ENCODE data around the gene KLHDC8B.

The KLHDC8B gene

DNA sequence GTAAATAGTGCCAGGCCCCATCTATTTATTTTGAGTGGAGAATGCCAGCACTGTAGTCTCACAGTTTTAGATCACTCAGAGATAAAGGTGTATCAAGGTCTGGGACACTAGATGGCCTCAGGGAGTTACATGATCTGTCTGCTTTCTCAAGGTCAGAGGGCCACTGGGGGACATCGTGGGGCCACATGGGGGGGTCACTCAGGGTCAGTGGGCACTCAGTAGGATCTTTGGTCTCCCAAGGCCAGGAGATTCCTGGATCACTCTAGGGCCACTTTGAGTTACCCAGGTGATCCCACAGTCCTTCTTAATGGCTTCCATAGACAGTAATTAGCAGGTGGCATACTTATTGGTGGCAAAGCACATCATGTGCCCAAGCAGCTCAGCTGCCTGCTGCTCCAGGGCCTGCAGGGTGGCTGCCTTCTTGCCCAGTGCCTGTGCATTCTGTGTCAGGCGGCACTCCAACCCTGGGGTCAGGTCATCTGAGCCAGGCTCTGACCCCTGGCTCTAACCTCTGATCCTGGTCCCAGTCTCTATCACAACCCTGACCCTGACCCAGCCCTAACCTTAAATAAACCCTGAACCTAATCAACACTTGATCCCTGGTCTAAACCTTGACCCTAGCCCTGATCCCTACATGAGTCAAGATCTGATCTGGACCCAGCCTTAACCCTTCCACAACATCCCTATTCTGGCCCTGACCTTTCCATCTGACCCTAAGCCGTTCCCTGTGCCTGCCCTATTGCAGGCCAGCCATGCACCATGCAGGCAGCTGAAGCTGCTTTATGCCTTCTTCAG lies 36.7 kb upstream of the KLHDC8B start:
- no peak for TF ChIP-seq CTCF (IDR thresholded peaks at IDR 0.05; ENCODE audit: low read length, missing control alignments)
- no peak overlapping the region for H3K4me3 ChIP-seq (replicated peaks; ENCODE audit: low read depth, low read length)
- no peak for DNase-seq (ENCODE audit: low read depth)

DNA sequence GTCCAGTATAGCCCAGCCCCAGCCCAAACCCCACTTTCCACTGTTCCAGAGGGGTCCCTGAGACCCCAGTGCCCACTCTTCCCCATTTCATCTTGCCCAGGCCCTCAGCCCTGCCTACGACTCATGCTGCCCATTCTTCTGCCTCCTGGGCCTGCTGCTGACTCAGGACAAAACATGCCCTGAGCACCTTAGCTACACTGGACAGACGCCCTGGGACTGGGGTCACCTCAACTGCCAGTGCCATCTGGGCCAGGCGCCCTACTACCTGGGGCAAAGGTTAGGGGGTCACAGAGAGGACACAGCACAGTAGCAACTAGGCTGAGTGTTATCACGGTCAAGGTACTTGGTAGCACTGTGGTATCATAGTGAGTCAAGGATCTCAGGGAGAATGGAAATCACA lies 35.9 kb upstream of the KLHDC8B start:
- H3K4me3 ChIP-seq (replicated peaks; ENCODE audit: low read depth, low read length): no peak overlapping the region
- TF ChIP-seq CTCF (IDR thresholded peaks at IDR 0.05; ENCODE audit: low read length, missing control alignments): no peak
- DNase-seq (ENCODE audit: low read depth): no peak

DNA sequence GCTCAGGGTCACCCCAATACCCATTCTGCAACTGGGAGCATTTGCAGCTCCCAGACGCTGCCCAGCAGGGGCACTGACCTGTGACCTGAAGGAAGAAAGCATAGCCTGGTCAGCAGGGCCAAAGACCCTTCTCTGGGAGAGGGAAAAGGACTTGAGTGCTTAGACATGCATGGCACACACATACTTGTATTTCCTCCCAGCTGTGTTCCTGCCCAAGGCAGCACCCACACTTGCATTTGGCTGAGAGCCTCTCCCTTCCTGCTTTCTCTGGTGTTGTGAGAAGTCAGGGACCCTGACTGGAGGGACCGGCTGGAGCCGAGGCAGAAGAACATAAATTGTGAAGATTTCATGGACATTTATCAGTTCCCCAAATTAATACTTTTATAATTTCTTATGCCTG lies 31.3 kb upstream of the KLHDC8B start:
- no peak for DNase-seq (ENCODE audit: low read depth)
- no peak for TF ChIP-seq CTCF (IDR thresholded peaks at IDR 0.05; ENCODE audit: low read length, missing control alignments)
- H3K4me3 ChIP-seq (replicated peaks; ENCODE audit: low read depth, low read length): no peak overlapping the region

- no peak for DNase-seq (ENCODE audit: low read depth)
- TF ChIP-seq CTCF (IDR thresholded peaks at IDR 0.05; ENCODE audit: low read length, missing control alignments): no peak
- no peak overlapping the region for H3K4me3 ChIP-seq (replicated peaks; ENCODE audit: low read depth, low read length)
These were observed 23.2 kb upstream of the KLHDC8B start for GRCh38 chr3:49148159-49148558.

GRCh38 chr3:49151610-49152009 lies 19.8 kb upstream of the KLHDC8B start:
- TF ChIP-seq CTCF (IDR thresholded peaks at IDR 0.05; ENCODE audit: low read length, missing control alignments): no peak
- DNase-seq (ENCODE audit: low read depth): no peak
- H3K4me3 ChIP-seq (replicated peaks; ENCODE audit: low read depth, low read length): no peak overlapping the region

DNA sequence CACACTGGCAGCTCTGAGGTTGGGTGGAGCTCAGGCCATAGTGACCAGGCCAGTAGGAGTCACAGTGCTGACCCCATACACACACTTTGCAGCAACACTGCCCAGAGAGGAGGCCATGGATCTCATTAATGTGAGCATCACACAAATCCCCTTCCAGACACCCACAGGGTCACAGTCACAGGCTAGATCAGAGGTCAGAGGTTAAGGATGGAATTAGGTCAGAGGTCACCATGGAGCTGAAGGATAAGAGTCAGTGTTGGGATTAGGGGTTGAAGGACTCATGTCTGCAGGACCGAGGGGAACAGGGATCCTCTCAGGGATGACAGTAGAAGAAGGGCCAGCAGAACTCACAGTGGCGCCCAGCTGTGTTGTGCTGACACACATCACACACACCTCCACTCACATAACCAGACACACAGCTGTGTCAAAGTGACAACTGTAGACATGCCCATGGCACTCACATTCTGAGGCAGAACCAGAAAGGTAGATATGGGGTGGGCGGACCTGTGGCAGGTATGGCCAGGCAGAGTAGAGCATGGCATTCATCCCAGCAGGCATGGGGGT lies 18.0 kb upstream of the KLHDC8B start:
- DNase-seq (ENCODE audit: low read depth): no peak
- TF ChIP-seq CTCF (IDR thresholded peaks at IDR 0.05; ENCODE audit: low read length, missing control alignments): no peak
- H3K4me3 ChIP-seq (replicated peaks; ENCODE audit: low read depth, low read length): no peak overlapping the region

DNA sequence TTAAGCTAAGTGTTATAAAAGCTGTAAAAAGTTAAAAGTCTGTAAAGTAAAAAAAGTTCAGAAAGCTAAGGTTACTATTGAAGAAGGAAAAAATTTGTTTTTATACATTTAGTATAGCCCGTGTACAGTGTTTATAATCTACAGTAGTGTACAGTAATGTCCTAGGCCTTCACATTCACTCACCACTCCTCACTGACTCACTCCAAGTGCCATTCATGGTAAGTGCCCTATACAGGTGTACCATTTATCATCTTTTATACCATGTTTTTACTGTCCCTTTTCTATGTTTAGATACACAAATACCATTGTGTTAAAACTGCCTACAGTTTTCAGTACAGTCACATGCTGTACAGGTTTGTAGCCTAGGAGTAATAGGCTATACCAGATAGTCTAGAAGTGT lies 14.1 kb upstream of the KLHDC8B start:
- no peak for DNase-seq (ENCODE audit: low read depth)
- no peak overlapping the region for H3K4me3 ChIP-seq (replicated peaks; ENCODE audit: low read depth, low read length)

More for the DNA sequence above, 14.1 kb upstream of the KLHDC8B start:
- TF ChIP-seq CTCF (IDR thresholded peaks at IDR 0.05; ENCODE audit: low read length, missing control alignments): no peak
